HCT116 (cell line): ENCODE data around the gene DNM3. TPM values are rescaled to one million over a fixed set of nuclear protein-coding genes. Genes with fewer than 3 reads are reported as not detected.

Experiments used
- ATAC-seq: fragments of 200-7000 bp; cut with Tn5 transposase; 2 replicates; pipeline ENCODE4 v1.9.1; 2020; ENCODE audit warnings: mild to moderate bottlenecking, moderate library complexity
- BruUV-seq: library from RNA; stranded (reverse); fragments of 400-500 nt; replicated peaks from 2 replicates; lab custom pipeline; 2021; lab: Mats Ljungman, UMichigan
- CTCF ChIA-PET: fragments of 300-600 bp; sonication (Branson Sonifier 250); formaldehyde crosslinking; loops from one replicate; lab custom pipeline; 2021; ENCODE audit warnings: antibody characterized with exemption; lab: Charles Lee
- POLR2A ChIA-PET: fragments of 300-600, 350-600 bp; sonication (Branson Sonifier 250); formaldehyde crosslinking; loops from one replicate; lab custom pipeline; 2021; ENCODE audit warnings: antibody characterized with exemption; lab: Charles Lee
- RAD21 ChIA-PET, 2 experiments: fragments of 300-600 bp; sonication (Branson Sonifier 250); formaldehyde crosslinking; loops; one replicate each; lab custom pipeline; 2023; ENCODE audit warnings: low total read pairs in 2 of 2; ENCODE audit not compliant: uncharacterized antibody in 2 of 2, unreplicated experiment in 2 of 2, low non-redundant PET in 1 of 2; lab: Charles Lee
- DNase-seq: peaks from one replicate; pipeline ENCODE4 v3.0.0-alpha.2; 2010; ENCODE audit warnings: low read depth, low spot score
- H2AFZ ChIP-seq: fragments of 200-600 bp; shearing (Covaris generic), sonication (generic); 2 replicates; pipeline ENCODE4 v1.6.1; 2017; ENCODE audit warnings: low read depth, mixed run types, mixed read lengths, antibody characterized with exemption, low read length; ENCODE audit not compliant: poor library complexity, severe bottlenecking
- H3K27ac ChIP-seq: 2 replicates; pipeline ENCODE4 v1.5.1; 2012; ENCODE audit warnings: low read depth, low read length
- H3K27me3 ChIP-seq: fragments of 200-600 bp; sonication (generic); 2 replicates; pipeline ENCODE4 v1.6.1; 2016; ENCODE audit warnings: mixed run types, low read length, mixed read lengths; ENCODE audit not compliant: insufficient read depth
- H3K36me3 ChIP-seq, 2 experiments: fragments of 200-500 bp in 1 of 2; fragments of 200-600 bp in 1 of 2; sonication (Bioruptor generic) in 1 of 2; sonication (generic) in 1 of 2; 2 replicates each; pipeline versions ENCODE4 v1.5.1 to v1.6.1; 2014 to 2016; ENCODE audit warnings: low read length in 2 of 2, inconsistent platforms in 1 of 2, mixed read lengths in 1 of 2, mixed run types in 1 of 2; ENCODE audit not compliant: insufficient read depth in 2 of 2, control insufficient read depth in 1 of 2
- H3K4me1 ChIP-seq, 2 experiments: fragments of 200-600 bp in 1 of 2; sonication (generic) in 1 of 2; 2 replicates each; pipeline versions ENCODE4 v1.5.1 to v1.6.1; 2012 to 2017; ENCODE audit warnings: low read length in 2 of 2, inconsistent platforms in 1 of 2, mild to moderate bottlenecking in 1 of 2, mixed read lengths in 1 of 2, mixed run types in 1 of 2, moderate library complexity in 1 of 2; ENCODE audit not compliant: insufficient read depth in 2 of 2, control insufficient read depth in 1 of 2
- H3K4me2 ChIP-seq: fragments of 200-600 bp; sonication (generic); 2 replicates; pipeline ENCODE4 v1.6.1; 2017; ENCODE audit warnings: mixed run types, low read length, mixed read lengths
- H3K4me3 ChIP-seq, 2 experiments: fragments of 200-600 bp in 1 of 2; sonication (generic) in 1 of 2; replicated peaks in 1 of 2; 2 replicates each; pipeline ENCODE4 v1.5.1; 2011 to 2016; ENCODE audit warnings: low read length in 2 of 2, control low read depth in 1 of 2, low read depth in 1 of 2, mild to moderate bottlenecking in 1 of 2, mixed read lengths in 1 of 2, mixed run types in 1 of 2
- H3K79me2 ChIP-seq: fragments of 200-600 bp; sonication (generic); 2 replicates; pipeline ENCODE4 v1.6.1; 2017; ENCODE audit warnings: mild to moderate bottlenecking, mixed run types, low read length, moderate library complexity, mixed read lengths; ENCODE audit not compliant: insufficient read depth
- H3K9ac ChIP-seq: fragments of 200-600 bp; sonication (generic); 2 replicates; pipeline ENCODE4 v1.6.1; 2016; ENCODE audit warnings: low read length, mixed read lengths
- H3K9me2 ChIP-seq: fragments of 200-600 bp; sonication (generic), shearing (Covaris generic); 2 replicates; pipeline ENCODE4 v1.6.1; 2017; ENCODE audit warnings: mixed run types, mild to moderate bottlenecking, moderate library complexity; ENCODE audit not compliant: insufficient read depth
- H3K9me3 ChIP-seq, 2 experiments: fragments of 200-500 bp in 1 of 2; fragments of 200-600 bp in 1 of 2; sonication (Bioruptor generic) in 1 of 2; sonication (generic) in 1 of 2; 2 replicates each; pipeline ENCODE4 v1.6.1; 2014 to 2017; ENCODE audit warnings: low read length in 2 of 2, mixed read lengths in 2 of 2, inconsistent platforms in 1 of 2, low read depth in 1 of 2, mild to moderate bottlenecking in 1 of 2, mixed run types in 1 of 2, moderate library complexity in 1 of 2; ENCODE audit not compliant: control insufficient read depth in 1 of 2, insufficient read depth in 1 of 2
- H4K20me1 ChIP-seq: fragments of 200-600 bp; sonication (generic), shearing (Covaris generic); 2 replicates; pipeline ENCODE4 v1.6.1; 2017; ENCODE audit warnings: mixed run types, mild to moderate bottlenecking, moderate library complexity; ENCODE audit not compliant: insufficient read depth
- CBX3 ChIP-seq: IDR thresholded peaks from 2 replicates; pipeline ENCODE4 v1.6.1; 2012; ENCODE audit warnings: low read depth
- CEBPB ChIP-seq: IDR thresholded peaks from 2 replicates; pipeline ENCODE4 v1.6.1; 2012; ENCODE audit warnings: low read depth
- CTCF ChIP-seq, 3 experiments: fragments of 200-600 bp in 1 of 3; sonication (generic) in 1 of 3; IDR thresholded peaks in 2 of 3; conservative IDR thresholded peaks in 1 of 3; 2 replicates each; pipeline ENCODE4 v1.5.1; 2012 to 2017; ENCODE audit warnings: low read depth in 2 of 3, low read length in 2 of 3, antibody characterized with exemption in 1 of 3, borderline replicate concordance in 1 of 3, control low read depth in 1 of 3, mild to moderate bottlenecking in 1 of 3, mixed read lengths in 1 of 3, mixed run types in 1 of 3, moderate library complexity in 1 of 3; ENCODE audit not compliant: insufficient read depth in 1 of 3
- EGR1 ChIP-seq: IDR thresholded peaks from 2 replicates; pipeline ENCODE4 v1.6.1; 2012; ENCODE audit warnings: low read depth
- EZH2 ChIP-seq: fragments of 200-600 bp; sonication (generic); IDR thresholded peaks from 2 replicates; pipeline ENCODE4 v1.6.1; 2017; ENCODE audit warnings: antibody characterized with exemption, mixed run types
- JUND ChIP-seq: IDR thresholded peaks from 2 replicates; pipeline ENCODE4 v1.6.1; 2012
- POLR2AphosphoS5 ChIP-seq: IDR thresholded peaks from 2 replicates; pipeline ENCODE4 v1.6.1; 2011; ENCODE audit warnings: mild to moderate bottlenecking, low read depth, low read length, moderate library complexity
- RAD21 ChIP-seq: IDR thresholded peaks from 2 replicates; pipeline ENCODE4 v1.6.1; 2012; ENCODE audit warnings: low read depth, mild to moderate bottlenecking
- REST ChIP-seq: IDR thresholded peaks from 2 replicates; pipeline ENCODE4 v1.6.1; 2012; ENCODE audit warnings: low read depth
- SIN3A ChIP-seq: IDR thresholded peaks from 2 replicates; pipeline ENCODE4 v1.6.1; 2012; ENCODE audit warnings: low read depth
- SP1 ChIP-seq: IDR thresholded peaks from 2 replicates; pipeline ENCODE4 v1.6.1; 2012; ENCODE audit warnings: low read depth
- TCF7L2 ChIP-seq: IDR thresholded peaks from 2 replicates; pipeline ENCODE4 v1.7.0; 2011; ENCODE audit warnings: borderline replicate concordance, inconsistent platforms; ENCODE audit not compliant: insufficient read depth, insufficient read length; ENCODE audit errors: extremely low read depth
- YY1 ChIP-seq: IDR thresholded peaks from 2 replicates; pipeline ENCODE4 v1.6.1; 2011; ENCODE audit warnings: low read length, low read depth, moderate library complexity, mild to moderate bottlenecking; ENCODE audit not compliant: insufficient replicate concordance; ENCODE audit errors: extremely low read depth
- ZBTB33 ChIP-seq: IDR thresholded peaks from 2 replicates; pipeline ENCODE4 v1.6.1; 2011; ENCODE audit warnings: mild to moderate bottlenecking, low read length, moderate library complexity; ENCODE audit not compliant: insufficient replicate concordance; ENCODE audit errors: extremely low read depth
- ZFX ChIP-seq: fragments of 450-650 bp; IDR thresholded peaks from 2 replicates; pipeline ENCODE4 v1.6.1; 2017
- ZNF274 ChIP-seq: fragments of 200-500 bp; sonication (Bioruptor generic); IDR thresholded peaks from 2 replicates; pipeline ENCODE4 v1.6.1; 2014; ENCODE audit warnings: mild to moderate bottlenecking, low read depth, low read length, inconsistent platforms
- intact Hi-C: fragments of 100-400 bp; cut with micrococcal nuclease; formaldehyde crosslinking; loops from 2 replicates; pipeline ENCODE4 v1.10.0; 2022
- total RNA-seq: library from RNA; stranded (reverse); gene quantifications from one replicate; pipeline ENCODE4 v1.2.1, GENCODE V29; 2021; ENCODE audit not compliant: unreplicated experiment

Gene DNM3
- total RNA-seq, 1 experiment from 2014 or later = 3.1 TPM

- no TSS peak for BruUV-seq
- ChIA-PET CTCF (no interaction called here), RAD21 (no interaction called here), POLR2A (no interaction called here)
- H3K4me1 ChIP-seq = no peaks in the 10 kb centered on the region
- H3K79me2 ChIP-seq = no peaks in the 10 kb centered on the region
- H3K4me2 ChIP-seq = no peak overlapping the region
- peaks cover 0 to 7% of the 10 kb centered on the region in 2 experiments; a peak in 2 of 4 replicates for H3K9me3 ChIP-seq
- intact Hi-C loops = no loop called here
- TF ChIP-seq CBX3 (no peak), SP1 (no peak), CEBPB (no peak), REST (no peak), TCF7L2 (no peak), SIN3A (no peak), ZFX (no peak), ZBTB33 (no peak), EGR1 (no peak), YY1 (no peak), ZNF274 (no peak), RAD21 (no peak), CTCF (IDR thresholded peaks at IDR 0.05 in 2 of 3, conservative IDR thresholded peaks at IDR 0.05 in 1 of 3; ENCODE audit: borderline replicate concordance in 1 of 3, insufficient read depth in 1 of 3, low read depth in 2 of 3, low read length in 2 of 3) (no peak), JUND (no peak), EZH2 (no peak), POLR2AphosphoS5 (no peak)
- no peak for DNase-seq
- ATAC-seq = no peak
- H3K4me3 ChIP-seq = no peak overlapping the region
- no peaks in the 10 kb centered on the region for H3K9me2 ChIP-seq
- H3K36me3 ChIP-seq = no peaks in the 10 kb centered on the region
- H3K9ac ChIP-seq = no peak overlapping the region
- H4K20me1 ChIP-seq = no peaks in the 10 kb centered on the region
- H3K27me3 ChIP-seq = no peaks in the 10 kb centered on the region
- H2AFZ ChIP-seq = no peak overlapping the region
- H3K27ac ChIP-seq = no peak overlapping the region
Observed at GRCh38 chr1:172201572-172201971, 360.3 kb downstream of the DNM3 start.
